Adrenal gland (tissue), 5 donors: ENCODE measurements around the gene SDF4.

ENCODE experiments used
- POLR2A ChIP-seq, 2 donors: fragments of 450-650 bp; IDR thresholded peaks; one replicate each; pipeline ENCODE4 v1.6.1; 2017; ENCODE audit warnings: antibody characterized with exemption in 2 of 2, mild to moderate bottlenecking in 2 of 2, moderate library complexity in 1 of 2
- TF ChIP-seq, protein P1 (sequence below), 6 experiments: fragments of 450-650 bp in 4 of 6; fragments of 200-600 bp in 2 of 6; sonication (generic) in 1 of 6; IDR thresholded peaks; 1 replicate in 5 of 6; 2 replicates in 1 of 6; pipeline versions ENCODE4 v1.5.1 to v1.8.0; 2016 to 2021; ENCODE audit warnings: antibody characterized with exemption in 6 of 6, mild to moderate bottlenecking in 2 of 6, moderate library complexity in 1 of 6
- donor health status: DM: no; HTN: no; CAD: no.

DNA sequence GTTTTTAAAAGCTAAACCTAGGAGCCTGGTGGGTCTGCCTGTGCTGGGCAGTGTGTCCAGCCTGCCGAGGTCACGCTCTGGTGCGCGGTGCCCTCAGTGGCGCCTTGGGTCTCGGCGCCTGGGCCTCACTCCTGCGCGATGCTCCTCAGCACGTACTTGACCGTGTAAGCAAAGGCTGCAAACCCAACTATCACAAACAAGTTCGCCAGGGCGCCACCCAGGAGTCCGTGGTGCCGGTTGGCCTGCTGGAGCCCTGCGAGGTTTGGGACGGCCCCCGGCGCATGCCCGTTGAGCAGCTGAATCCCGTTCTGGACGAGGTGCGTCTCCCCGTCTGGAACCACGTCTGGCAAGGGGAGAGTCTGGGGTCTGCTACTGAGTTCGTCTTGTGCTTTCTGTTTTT, 23.3 kb upstream of the SDF4 start:
- TF ChIP-seq, protein P1, sequence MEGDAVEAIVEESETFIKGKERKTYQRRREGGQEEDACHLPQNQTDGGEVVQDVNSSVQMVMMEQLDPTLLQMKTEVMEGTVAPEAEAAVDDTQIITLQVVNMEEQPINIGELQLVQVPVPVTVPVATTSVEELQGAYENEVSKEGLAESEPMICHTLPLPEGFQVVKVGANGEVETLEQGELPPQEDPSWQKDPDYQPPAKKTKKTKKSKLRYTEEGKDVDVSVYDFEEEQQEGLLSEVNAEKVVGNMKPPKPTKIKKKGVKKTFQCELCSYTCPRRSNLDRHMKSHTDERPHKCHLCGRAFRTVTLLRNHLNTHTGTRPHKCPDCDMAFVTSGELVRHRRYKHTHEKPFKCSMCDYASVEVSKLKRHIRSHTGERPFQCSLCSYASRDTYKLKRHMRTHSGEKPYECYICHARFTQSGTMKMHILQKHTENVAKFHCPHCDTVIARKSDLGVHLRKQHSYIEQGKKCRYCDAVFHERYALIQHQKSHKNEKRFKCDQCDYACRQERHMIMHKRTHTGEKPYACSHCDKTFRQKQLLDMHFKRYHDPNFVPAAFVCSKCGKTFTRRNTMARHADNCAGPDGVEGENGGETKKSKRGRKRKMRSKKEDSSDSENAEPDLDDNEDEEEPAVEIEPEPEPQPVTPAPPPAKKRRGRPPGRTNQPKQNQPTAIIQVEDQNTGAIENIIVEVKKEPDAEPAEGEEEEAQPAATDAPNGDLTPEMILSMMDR (IDR thresholded peaks at IDR 0.05) = no peak
- TF ChIP-seq POLR2A (IDR thresholded peaks at IDR 0.05) = no peak
